ENCODE data around the gene POLR2C.
"Not testable (repeated sequence)": the region's sequence is repeated elsewhere in the genome, so short reads cannot be mapped to it uniquely, and the experiment has no call there.

Gene POLR2C

DNA sequence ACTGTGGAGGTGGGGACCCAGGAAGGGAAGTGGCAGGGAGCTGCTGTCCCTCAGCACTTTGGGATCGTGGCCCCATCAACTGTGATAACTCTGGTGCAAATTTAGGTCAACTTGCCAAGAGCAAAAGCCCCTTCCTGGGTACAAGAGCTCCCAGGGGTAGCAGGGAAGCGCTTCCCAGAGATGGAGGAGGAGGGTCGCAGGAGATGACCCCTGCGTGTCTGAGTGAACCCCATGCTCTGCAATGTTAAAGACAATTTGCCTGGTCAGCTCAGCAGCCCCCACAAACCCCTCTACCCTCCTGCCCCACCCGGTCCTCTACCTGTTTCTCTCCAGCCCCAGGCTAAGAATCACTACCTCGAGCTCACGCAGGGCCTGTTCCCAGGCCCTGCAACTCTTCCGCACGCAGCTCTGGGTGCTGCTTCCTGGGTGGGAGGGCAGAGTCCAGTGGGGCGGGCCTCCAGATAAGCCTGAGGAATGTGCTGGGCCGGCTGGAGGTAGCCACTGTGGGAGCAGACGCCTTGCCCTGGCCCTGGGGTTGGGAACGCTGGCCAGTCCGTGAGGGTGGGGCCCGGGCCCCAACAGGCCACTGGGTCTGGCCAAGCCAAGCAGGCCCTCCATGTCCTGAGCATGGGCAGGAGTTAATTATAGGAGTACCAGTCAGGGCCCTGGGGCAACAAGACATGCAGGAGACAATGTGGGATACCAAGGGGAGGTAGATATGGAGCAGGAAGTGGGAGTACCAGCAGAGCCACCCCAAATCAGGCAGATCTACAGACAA is 17.7 kb downstream of the POLR2C start:
- no peak for DNase-seq

DNA sequence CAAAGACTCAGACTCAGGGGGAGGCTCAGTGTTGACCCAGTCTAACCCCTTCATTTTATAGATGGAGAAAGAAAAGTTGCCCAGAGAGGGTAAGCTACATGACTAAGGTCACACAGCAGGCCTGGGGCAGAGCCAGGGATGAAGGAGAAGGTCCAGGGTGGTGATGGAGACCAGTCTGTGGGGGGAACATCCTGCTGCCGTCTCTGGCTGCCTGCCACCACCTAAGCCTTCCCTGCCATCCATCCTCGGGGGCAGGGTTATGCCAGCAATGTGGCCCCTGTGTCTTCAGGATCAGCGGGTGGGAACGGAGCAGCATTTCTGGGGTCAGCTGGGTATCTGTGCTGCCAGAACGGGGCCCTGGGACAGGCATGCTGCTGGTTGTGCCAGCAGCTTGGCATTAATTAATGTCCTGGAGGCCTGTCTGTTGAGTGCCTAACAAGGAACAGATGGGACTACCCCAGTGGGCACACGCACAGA is 18.3 kb downstream of the POLR2C start:
- DNase-seq: no peak

DNA sequence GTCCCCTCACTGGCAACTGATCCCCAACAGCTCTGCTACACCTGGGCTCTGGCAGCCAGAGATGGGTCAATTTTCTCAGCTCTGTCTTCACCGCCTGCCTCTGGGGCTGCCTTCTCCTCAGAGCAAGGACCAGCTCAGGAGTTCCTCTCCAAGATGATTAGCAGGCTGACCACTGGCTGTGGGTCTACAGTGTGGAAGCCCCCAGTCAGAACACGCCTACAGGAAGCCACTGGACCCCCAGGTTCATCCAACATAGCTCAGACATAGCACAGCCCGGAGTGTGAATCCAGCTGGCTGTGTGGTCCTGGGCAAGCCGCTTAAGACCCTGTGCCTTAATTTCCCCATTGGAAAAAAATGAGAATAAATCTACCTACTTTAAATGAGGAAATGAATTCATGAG is 18.9 kb downstream of the POLR2C start:
- DNase-seq: no peak

DNA sequence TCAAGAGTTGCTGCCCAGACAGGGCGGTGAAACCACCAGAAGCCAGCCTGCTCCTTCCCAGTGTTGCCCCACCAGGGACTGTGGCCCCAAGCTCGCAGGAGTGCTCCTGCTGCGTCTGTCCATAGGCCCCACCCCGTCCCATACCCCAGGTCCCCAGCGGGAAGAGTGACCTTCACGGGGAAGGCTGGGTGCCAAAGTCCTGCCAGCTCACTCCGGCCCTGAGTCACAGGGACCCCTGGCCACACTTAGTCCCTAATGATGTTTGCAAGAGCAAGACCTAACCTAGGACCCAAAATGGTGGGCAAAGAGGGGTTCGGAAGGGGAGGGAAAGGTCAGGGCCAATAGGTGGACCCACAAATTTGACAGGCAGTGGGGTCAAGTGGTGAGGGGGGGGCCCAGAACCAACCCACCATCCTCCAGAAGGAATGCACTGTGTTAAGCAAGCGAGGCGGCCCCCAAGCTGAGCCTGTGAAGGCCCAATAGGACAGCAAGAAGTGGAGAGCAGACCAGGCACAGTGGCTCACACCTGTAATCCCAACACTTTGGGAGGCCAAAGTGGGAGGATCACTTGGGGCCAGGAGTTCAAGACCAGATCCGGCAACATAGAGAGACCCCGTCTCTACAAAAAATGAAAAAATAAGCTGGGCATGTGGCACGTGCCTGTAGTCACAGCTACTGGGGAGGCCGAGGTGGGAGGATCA is 20.5 kb downstream of the POLR2C start:
- DNase-seq: no peak

DNA sequence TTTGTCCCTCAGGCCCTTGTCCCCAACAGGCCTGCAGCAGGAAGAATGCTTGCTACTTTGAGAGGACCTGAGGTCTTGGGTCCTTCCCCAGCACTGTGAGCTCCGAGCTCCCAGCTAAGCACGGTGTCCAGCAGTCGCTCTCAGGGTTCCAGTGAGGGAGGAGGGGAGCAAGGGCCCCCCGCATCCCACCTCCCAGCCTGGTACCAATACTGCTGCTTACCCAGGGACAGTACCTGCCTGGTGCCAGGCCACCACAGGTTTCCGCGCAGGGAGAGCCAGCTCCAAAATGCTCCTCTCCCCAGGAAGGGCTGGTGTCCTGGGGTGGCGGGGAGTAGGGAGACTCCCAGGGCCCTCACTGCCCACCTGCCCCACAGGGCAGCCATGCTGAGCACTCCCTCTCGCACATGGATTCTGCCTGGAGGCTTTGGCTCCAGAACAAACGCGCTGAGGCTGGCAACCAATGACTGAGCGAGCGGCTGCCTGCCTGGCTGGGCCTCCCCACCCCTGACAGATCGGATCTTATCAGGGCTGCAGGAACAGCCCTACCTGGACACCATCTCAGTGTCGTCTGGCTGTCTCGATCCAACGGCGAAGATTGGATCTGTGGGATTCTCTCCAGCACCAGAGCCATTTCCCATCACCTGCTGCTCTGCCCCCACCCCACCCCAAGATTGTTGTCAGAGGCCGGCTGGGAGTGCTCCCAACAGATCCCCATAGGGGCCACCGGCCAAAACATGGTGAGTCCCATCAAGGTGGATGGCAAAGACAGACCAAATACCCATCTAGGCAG is 21.4 kb downstream of the POLR2C start:
- no peak for DNase-seq

DNA sequence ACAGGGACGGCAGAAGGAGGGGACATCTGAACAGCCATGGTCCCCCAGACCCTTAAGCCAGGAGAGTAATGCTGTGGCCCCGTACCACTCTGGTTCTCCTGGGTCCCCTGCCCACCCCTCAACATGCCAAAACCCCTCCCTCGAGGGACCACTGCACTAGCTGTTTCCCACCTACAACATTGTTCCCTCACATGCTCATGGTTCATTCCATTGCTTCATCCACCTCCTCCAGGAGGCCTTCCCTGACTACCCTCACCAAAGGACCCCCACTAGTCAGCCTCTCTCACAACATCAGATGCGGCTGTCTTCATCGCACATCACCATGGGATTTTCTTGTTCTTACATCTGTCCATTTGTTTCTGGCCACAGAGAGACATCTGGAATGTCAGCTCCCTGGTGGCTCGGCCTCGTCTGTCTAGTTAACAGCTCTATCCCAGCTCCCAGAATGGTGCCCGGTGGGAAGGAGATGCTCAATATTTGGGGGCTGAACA is 22.1 kb downstream of the POLR2C start:
- no peak for DNase-seq

DNA sequence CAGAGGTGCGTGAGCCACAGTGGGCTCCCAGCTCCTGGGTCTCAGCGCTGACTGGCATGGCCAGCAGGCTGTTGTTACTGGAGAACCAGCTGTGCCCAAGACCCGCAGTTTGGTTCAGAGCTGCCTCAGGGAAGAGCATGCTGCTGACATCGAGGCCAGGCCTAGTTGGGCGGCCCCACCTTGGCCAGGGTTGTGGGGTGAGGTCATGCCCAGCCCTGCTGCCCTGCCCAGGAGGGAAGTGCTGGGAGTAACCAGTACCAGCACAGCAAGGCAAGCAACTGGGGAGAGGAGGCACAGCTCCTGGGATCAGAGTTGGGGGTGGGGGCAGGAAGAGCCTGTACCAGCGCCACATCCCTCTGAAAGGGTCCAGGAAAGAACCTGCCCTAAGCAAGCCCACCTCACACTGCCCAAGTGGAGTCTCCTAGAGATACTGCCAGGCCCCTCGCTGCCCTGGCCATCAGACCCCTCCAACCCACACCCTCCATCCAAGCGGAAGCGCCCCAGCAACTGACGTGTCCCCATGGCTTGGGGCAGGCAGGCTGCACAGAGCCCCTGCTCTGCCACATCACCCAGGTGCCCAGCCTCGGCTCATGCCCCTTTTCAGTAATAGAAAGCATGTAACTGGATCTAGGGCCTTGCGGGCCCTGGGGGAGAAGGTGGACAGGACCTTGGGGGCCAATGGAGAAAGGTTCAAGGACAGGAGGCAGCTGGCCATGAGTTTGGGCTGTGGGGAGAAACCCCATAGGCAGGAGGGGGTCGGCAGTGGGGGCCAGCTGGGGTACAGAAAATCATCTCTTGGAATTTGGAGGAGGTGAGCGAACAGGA is 22.8 kb downstream of the POLR2C start:
- no peak for DNase-seq

DNA sequence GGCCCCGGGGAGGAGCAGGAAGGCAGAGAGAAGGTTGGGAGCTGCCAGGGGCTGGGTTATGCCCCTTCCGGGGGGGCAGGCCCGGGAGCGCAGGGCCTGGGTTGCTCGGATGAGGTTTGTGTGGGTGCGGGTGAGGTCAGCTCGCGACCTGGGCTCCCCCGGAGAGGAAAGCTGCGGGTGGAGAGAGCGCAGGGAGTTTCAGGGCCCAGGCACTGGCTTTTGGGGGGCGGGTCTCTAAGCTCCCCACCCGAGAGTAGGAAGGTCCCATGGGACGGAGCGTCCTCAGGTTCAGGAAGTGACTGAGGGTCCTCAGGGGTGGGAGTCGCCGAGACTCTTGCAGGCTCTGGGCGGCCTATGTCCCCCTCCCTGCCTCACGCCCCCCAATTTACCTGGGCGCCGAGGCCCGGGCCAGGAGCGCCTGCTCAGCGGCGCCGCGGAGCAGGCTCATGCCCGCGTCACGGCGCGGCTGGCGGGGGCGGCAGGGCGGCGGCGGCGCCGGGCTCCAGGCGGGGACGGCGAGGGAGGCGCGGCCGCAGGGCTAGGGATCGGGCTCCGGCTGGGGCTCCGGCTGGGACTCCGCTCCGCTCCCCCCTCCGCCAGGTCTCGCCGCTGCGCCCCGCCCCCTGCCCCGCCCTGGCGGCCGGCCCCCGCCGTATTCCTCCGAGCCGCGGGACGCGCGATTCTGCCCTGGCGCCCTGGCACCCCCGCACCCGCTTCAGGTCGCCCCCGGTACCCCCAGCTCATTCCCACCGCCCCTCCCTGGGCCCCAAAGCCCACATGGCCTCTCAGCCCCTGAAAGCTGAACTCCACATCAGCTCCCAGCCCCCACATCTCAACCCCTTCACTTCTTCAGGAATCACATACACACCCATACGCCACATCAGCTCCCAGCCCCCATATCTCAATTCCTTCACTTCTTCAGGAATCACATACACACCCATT is 23.7 kb downstream of the POLR2C start, which contains the start of gene DOK4:
DOK4 (minus strand) TSS at position 578 of the 942 bp plus-strand sequence. CDS start 6,986 bp downstream, outside the sequence.
- DNase-seq: peak; percentile 71

DNA sequence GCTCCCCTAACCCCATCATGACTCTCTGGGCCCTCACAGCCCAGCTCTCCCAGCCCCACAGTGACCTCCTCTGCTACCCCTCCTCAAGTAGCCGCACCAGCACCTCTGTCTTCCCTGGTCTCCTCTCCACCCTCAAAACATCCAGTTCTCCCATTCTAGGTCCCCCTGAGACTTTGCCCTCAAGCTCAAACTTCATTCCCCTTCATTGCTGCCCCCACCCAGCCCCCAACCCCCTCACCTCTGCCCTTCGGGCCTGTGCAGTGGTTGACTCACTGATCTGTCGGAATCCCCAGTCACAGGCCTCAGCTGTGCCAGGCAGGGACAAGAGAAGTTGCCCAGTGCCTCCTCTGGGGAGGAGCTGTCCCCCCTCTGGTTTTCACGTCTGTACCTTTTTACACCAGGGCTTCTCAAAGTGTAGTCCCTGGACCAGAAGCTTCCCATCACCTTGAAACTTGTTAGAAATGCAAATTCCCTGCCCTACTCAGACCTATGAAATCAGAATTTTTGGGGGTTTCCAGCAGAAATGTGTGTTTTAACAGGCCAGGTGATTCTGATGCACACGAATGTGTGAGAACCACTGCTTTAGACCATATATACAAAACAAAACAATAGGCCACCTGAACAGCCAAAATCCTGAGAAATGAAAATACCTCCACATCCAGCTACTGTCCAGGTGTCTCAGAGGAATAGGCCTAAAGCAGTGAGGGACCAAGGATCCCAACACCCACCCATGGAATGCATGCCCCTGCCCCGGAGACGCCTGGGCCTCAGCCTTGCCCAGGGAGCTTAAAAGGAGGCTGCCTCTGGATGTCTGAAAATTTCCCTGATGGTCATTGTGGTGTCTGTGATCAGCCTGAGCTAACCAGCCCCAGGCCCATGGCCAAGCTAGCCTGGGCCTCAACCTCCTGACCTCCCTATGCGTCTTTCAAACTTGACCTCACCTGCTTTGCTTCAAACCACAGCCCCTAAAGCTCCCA is 24.7 kb downstream of the POLR2C start:
- no peak for DNase-seq

DNA sequence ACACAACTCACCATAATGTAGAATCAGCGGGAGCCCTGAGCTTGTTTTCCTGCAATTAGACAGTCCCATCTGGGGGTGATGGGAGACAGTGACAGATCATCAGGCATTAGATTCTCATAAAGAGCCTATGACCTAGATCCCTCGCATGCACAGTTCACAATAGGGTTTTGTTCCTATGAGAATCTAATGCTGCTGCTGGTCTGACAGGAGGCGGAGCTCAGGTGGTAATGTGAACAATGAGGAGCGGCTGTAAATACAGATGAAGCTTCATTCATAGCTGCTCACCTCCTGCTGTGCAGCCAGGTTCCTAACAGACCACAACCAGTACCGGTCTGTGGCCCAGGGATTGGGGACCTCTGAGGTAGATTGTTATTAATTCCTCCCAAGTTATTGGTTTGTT is 26.8 kb downstream of the POLR2C start:
- DNase-seq: no peak

DNA sequence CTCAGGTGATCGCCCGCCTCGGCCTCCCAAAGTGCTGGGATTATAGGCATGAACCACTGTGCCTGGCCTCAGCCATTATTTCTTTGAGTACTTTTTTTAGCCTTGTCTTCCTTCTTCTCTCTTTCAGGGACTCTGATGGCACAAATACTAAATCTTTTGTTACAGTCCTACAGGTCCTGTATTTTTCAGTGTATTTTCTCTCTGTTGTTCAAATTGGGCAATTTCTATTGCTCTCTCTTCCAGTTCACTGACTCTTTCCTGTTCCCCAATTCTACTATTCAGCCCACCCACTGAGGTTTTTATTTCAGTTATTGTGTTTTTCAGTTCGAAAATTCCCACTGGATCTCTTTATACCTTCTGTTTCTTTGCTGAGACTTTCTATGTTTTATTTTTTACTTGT is 31.3 kb downstream of the POLR2C start:
- no peak for DNase-seq

DNA sequence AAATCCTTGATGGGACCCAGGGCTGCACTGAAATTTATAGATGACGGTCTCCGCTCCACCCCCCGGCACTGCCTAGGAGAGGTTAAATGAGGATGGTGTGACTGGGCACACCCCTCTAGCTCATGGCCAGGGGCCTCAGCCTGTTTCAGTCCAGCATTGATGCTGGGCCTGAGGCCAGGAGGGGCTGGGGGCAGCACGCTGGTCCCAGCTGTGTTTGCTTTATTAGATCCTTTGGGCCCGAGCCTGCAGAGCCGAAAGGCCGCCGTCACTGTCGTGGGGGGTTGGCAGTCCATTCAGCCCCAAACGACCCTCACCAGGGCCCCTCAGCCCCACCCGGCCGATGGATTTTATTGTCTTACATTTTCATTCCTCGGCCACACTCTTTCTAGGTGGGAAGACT is 34.6 kb downstream of the POLR2C start:
- no peak for DNase-seq

DNA sequence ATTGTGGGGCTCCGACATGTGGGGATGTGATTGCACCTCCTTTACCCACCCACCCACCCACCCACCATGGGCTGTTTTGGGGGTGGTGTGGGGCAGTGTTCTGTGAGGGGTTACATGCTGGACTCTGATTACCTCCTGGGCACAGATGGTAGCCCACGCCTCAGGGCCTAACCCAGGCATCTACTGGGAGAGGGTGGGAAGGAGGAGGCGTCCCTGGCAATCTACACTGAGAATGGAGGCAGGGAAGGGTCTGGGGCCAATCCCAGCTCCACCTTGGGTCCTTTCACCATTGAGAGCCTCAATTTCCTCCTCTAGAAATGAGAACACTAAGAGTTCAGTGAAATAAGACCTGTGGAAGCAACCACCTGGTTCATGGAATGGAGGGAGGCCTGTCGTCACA is 35.6 kb downstream of the POLR2C start:
- no peak for DNase-seq

DNA sequence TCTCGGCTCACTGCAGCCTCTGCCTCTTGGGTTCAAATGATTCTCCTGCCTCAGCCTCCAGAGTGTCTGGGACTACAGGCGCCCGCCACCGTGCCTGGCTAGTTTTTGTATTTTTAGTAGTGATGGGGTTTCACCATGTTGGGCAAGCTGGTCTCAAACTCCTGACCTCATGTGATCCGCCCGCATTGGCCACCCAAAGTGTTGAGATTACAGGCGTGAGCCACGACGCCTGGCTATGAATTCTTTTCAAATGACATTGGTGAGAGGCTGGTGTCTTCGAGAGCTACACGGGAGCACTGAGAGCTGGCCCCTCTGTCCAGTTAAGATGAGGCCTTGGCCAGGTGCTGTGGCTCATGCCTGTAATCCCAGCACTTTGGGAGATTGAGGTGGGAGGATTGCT is 37.5 kb downstream of the POLR2C start:
- not testable (repeated sequence) for DNase-seq

DNA sequence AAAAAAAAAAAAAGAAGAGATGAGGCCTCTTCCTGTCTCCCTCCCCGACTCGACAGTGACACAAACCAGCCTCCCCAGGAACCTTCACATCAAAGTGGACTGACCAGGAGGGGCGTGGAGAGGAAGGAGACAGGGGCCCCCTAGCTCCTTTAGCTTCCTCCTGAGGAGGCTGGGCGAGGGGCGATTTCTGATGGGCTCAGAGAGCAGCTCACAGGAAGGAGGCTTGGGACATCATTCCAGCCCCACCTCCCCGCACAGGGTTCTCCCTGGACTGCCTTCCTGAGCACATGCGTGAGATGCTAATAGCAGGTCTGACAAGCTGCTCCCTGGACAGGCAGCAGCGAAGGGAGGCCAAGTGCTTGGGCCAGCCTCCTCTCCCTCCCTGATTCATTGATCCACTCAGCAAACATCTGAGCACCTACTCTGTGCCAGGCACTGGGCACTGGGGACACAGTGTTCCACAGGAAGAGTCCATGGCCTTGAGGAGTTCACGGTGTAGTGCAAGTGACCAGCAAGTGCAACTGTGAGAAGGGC is 38.2 kb downstream of the POLR2C start:
- no peak for DNase-seq

DNA sequence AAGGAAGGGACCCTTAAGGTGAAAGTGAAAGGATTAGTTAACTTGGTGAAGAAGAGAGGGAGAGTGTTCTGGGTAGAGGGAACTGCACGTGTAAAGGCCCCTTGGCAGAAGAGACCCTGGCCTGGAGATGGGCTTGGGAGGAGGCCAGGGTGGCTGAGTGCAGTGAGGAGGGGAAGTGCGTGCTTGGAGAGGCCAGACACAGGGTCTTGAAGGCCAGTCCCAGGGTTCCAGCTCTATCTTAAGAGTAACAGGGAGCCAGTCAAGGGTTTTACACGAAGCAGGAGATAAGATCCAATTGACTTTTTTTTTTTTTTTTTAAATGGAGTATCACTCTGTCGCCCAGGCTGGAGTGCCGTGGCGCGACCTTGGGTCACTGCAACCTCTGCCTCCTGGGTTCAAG is 39.0 kb downstream of the POLR2C start:
- DNase-seq: no peak

DNA sequence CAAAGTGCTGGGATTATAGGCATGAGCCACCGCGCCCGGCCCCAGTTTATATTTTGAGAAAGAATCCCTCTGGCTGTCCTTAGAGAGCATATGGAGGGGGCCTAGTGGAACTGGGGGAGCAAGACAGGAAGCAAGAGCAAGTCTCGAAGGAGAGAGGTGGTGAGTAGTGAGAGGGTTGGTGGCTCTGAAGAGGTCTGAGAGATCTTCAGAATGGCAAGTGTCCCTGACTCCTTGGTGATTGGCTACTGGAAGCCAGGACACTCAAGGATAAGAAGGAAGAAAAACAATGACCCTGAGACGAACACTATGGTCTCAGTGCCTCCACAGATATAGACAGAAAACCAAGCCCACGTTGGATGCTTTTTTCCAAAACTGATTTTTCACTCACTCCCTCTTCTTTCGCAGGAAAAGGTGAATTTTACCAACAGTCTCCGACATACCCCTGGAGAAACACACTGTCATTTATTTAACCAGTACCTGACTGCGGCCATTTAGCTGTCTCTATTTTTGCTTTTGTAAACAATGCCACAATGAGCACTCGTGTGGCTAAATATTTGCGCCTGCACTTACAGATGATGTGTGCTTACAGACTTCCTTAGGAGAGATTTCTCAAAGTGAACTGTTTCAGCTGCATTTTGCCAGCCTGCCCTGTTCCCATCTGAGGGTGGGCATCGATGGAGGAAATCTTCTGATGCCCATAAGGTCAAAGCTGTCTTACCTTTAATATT is 39.7 kb downstream of the POLR2C start:
- no peak for DNase-seq

DNA sequence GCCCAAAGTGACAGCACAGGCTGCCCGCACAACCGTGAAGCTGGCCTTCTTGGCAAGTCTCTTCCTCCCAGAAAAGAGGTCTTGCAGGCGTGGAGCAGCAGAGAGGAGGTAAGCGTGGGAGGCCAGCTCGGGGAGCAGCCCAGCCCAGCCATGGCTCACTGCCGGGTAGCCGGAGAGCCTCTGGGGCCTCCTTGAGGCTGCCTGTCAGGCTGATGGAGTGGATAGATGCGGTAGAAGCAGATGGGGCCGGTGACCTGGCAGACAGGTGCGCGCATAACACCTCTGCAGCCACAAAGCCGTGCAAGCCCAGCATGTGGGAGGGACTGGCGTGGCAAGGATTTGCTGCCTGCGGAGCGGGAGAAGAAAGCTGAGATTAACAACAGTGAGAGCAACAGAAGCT is 40.9 kb downstream of the POLR2C start:
- DNase-seq: no peak

DNA sequence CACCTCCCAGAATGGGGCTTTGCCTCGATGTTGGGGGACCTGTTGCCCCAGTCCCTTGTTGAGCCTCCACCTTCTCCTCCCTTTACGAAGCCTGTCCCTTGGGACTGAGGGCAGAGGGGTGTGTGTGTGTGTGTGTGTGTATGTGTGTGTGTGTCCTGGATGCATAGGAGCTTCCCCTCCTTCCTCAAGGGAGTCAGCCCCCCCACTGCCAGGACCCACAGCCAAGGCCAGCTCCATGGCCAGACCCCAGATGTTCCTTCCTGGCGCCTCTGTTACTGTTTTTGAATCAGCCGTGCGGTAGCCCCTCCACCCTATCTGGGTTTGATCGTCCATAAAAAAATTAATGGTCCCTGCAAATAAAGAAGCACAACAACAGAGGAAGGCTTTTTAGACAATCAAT is 41.5 kb downstream of the POLR2C start:
- no peak for DNase-seq
